Loucy (cell line): Measurements from ENCODE around the gene RGS5.

Experiments used
- H2AFZ ChIP-seq: fragments of 200-600 bp; sonication (generic); 2 replicates; pipeline ENCODE4 v1.6.0; 2016; ENCODE audit warnings: antibody characterized with exemption, mild to moderate bottlenecking, low read length, moderate library complexity
- H3F3A ChIP-seq: fragments of 200-600 bp; 2 replicates; pipeline ENCODE4 v1.6.0; 2016; ENCODE audit warnings: antibody characterized with exemption, low read depth, mild to moderate bottlenecking
- H3K27me3 ChIP-seq: fragments of 200-600 bp; sonication (generic); 2 replicates; pipeline ENCODE4 v1.6.1; 2014; ENCODE audit warnings: low read length, mild to moderate bottlenecking; ENCODE audit not compliant: insufficient read depth, poor library complexity, severe bottlenecking
- H3K36me3 ChIP-seq: fragments of 200-600 bp; sonication (generic); 2 replicates; pipeline ENCODE4 v1.6.1; 2016; ENCODE audit warnings: low read length; ENCODE audit not compliant: insufficient read depth
- H3K4me1 ChIP-seq: fragments of 200-600 bp; sonication (generic); 2 replicates; pipeline ENCODE4 v1.5.1; 2014; ENCODE audit warnings: low read length, mild to moderate bottlenecking; ENCODE audit not compliant: insufficient read depth, poor library complexity, severe bottlenecking
- H3K4me2 ChIP-seq: fragments of 200-600 bp; sonication (generic); 2 replicates; pipeline ENCODE4 v1.6.0; 2014; ENCODE audit warnings: antibody characterized with exemption, low read length, low read depth, mild to moderate bottlenecking; ENCODE audit not compliant: poor library complexity, severe bottlenecking
- H3K4me3 ChIP-seq: fragments of 200-600 bp; sonication (generic); 2 replicates; pipeline ENCODE4 v1.5.1; 2014; ENCODE audit warnings: low read length, mild to moderate bottlenecking, mixed read lengths; ENCODE audit not compliant: poor library complexity, severe bottlenecking
- H3K79me2 ChIP-seq: fragments of 200-600 bp; sonication (generic); 2 replicates; pipeline ENCODE4 v1.6.1; 2014; ENCODE audit warnings: low read length; ENCODE audit not compliant: insufficient read depth
- H3K9ac ChIP-seq: fragments of 200-600 bp; sonication (generic); 2 replicates; pipeline ENCODE4 v1.6.0; 2014; ENCODE audit warnings: mild to moderate bottlenecking, low read depth, low read length, moderate library complexity; ENCODE audit not compliant: poor library complexity, severe bottlenecking
- H3K9me2 ChIP-seq: fragments of 200-600 bp; sonication (generic); replicated peaks from 2 replicates; pipeline ENCODE4 v1.6.1; 2016; ENCODE audit warnings: low read depth, low read length, mixed read lengths
- H3K9me3 ChIP-seq: fragments of 200-600 bp; sonication (generic); 2 replicates; pipeline ENCODE4 v1.6.1; 2014; ENCODE audit warnings: mild to moderate bottlenecking, antibody characterized with exemption, low read length, low read depth; ENCODE audit not compliant: insufficient read depth
- H4K20me1 ChIP-seq: fragments of 200-600 bp; sonication (generic); 2 replicates; pipeline ENCODE4 v1.6.0; 2014; ENCODE audit warnings: antibody characterized with exemption, low read length, mild to moderate bottlenecking; ENCODE audit not compliant: insufficient read depth, poor library complexity, severe bottlenecking
- CTCF ChIP-seq: fragments of 200-600 bp; sonication (generic); conservative IDR thresholded peaks from 2 replicates; pipeline ENCODE4 v1.5.1; 2014; ENCODE audit warnings: mild to moderate bottlenecking, antibody characterized with exemption, low read length
- EZH2phosphoT487 ChIP-seq: fragments of 200-600 bp; IDR thresholded peaks from 2 replicates; pipeline ENCODE4 v1.6.1; 2018; ENCODE audit warnings: antibody characterized with exemption, mild to moderate bottlenecking, moderate library complexity, borderline replicate concordance

Gene RGS5

GRCh38 chr1:163119707-163120106 is 83.0 kb downstream of the RGS5 start:
- Histone ChIP-seq H3K9me2 (no peaks in the 10 kb centered on the region), H3F3A (no peaks in the 10 kb centered on the region), H3K4me3 (no peak overlapping the region), H3K4me2 (no peak overlapping the region), H3K9me3 (no peaks in the 10 kb centered on the region), H3K27me3 (no peaks in the 10 kb centered on the region), H2AFZ (no peak overlapping the region), H3K9ac (no peak overlapping the region), H4K20me1 (no peaks in the 10 kb centered on the region), H3K79me2 (no peaks in the 10 kb centered on the region), H3K4me1 (peaks cover 7% of the 10 kb centered on the region), H3K36me3 (no peaks in the 10 kb centered on the region)
- no peak for TF ChIP-seq EZH2phosphoT487
- no peak for TF ChIP-seq CTCF

GRCh38 chr1:163115887-163116286 is 86.8 kb downstream of the RGS5 start:
- Histone ChIP-seq H3K4me3 (no peak overlapping the region), H3K36me3 (no peaks in the 10 kb centered on the region), H4K20me1 (no peaks in the 10 kb centered on the region), H3K9ac (no peak overlapping the region), H3K4me1 (peaks cover 7% of the 10 kb centered on the region), H2AFZ (no peak overlapping the region), H3K9me2 (no peaks in the 10 kb centered on the region), H3K27me3 (no peaks in the 10 kb centered on the region), H3K4me2 (no peak overlapping the region), H3K9me3 (no peaks in the 10 kb centered on the region), H3K79me2 (no peaks in the 10 kb centered on the region), H3F3A (no peaks in the 10 kb centered on the region)
- TF ChIP-seq EZH2phosphoT487 = no peak
- TF ChIP-seq CTCF = no peak

DNA sequence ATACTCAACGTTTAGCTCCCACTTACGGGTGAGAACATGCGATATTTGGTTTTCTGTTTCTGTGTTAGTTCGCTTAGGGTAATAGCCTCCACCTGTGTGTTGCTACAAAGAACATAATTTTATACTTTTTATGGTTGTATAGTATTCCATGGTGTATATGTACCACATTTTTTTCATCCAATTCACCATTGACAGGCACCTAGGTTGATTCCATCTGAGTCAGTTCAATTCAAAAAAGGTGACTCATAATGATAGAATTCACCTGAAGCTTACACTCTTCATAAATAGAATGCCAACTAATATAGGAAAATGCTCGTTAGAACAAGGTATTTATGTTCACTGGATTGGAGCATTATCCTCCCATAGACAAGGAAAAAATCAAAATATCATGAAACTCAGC is 95.1 kb downstream of the RGS5 start:
- H3K9ac ChIP-seq = no peak overlapping the region
- no peaks in the 10 kb centered on the region for H3K79me2 ChIP-seq

More for the DNA sequence above, 95.1 kb downstream of the RGS5 start:
- no peak for TF ChIP-seq CTCF
- TF ChIP-seq EZH2phosphoT487 = no peak
- no peaks in the 10 kb centered on the region for H3K9me3 ChIP-seq
- no peaks in the 10 kb centered on the region for H3K36me3 ChIP-seq
- no peaks in the 10 kb centered on the region for H3K4me1 ChIP-seq
- H3F3A ChIP-seq = no peaks in the 10 kb centered on the region
- H3K4me2 ChIP-seq = no peak overlapping the region
- no peaks in the 10 kb centered on the region for H3K27me3 ChIP-seq
- no peak overlapping the region for H3K4me3 ChIP-seq
- H4K20me1 ChIP-seq = no peaks in the 10 kb centered on the region
- H2AFZ ChIP-seq = no peak overlapping the region
- no peaks in the 10 kb centered on the region for H3K9me2 ChIP-seq
